HAP-1 (cell line): Measurements from ENCODE around the gene THAP7.
"Not testable (repeated sequence)": the region's sequence is repeated elsewhere in the genome, so short reads cannot be mapped to it uniquely, and the experiment has no call there.

Experiments
- DNase-seq, 2 experiments: peaks; one replicate each; pipeline ENCODE4 v3.0.0-alpha.2; 2016 to 2020; ENCODE audit warnings: low spot score in 2 of 2
- H3K27me3 ChIP-seq: fragments of 250-450 bp; sonication (Bioruptor Pico); 2 replicates; pipeline ENCODE4 v1.5.1; 2020; ENCODE audit warnings: low read depth, mild to moderate bottlenecking, moderate library complexity
- H3K36me3 ChIP-seq: fragments of 250-450 bp; sonication (Bioruptor Pico); replicated peaks from 2 replicates; pipeline ENCODE4 v1.5.1; 2020; ENCODE audit warnings: mild to moderate bottlenecking
- H3K4me1 ChIP-seq: fragments of 250-450 bp; sonication (Bioruptor Pico); 2 replicates; pipeline ENCODE4 v1.5.1; 2020; ENCODE audit warnings: mild to moderate bottlenecking
- H3K4me3 ChIP-seq: fragments of 250-450 bp; sonication (Bioruptor Pico); 2 replicates; pipeline ENCODE4 v1.5.1; 2020; ENCODE audit warnings: mild to moderate bottlenecking, moderate library complexity
- H3K9me3 ChIP-seq: fragments of 250-450 bp; sonication (Bioruptor Pico); 2 replicates; pipeline ENCODE4 v1.5.1; 2020; ENCODE audit warnings: mild to moderate bottlenecking, moderate library complexity
- in situ Hi-C: fragments of 300-500 bp; cut with MboI; formaldehyde crosslinking; loops from 3 replicates; pipeline ENCODE4 v1.14.3; 2020; ENCODE audit warnings: low sequenced_read_pairs, inconsistent platforms, mixed read lengths

THAP7 gene

DNA sequence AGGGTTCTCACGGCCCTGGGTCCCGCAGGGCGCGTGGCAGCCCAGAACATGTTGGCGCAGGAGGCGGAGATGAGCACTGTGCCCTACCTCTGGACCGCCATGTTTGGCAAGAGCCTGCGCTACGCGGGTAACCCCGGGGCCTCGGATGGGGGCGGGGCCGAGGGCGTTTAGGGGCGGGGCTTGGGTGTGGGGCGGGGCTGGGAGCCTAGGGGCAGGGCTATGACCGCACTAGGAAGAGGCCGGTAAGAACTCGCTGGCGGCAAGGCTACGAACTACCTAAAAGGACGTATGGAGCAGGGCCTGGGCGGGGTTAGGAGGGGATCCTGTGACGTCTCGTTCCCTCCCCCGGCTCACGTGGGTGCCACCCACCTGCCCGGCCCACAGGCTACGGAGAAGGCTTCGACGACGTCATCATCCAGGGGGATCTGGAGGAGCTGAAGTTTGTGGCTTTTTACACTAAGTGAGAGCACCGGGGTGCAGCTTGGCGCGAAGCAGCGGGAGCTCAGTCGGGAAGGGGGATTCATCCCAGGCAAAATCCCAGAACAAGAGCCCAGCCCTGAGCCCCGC is 22.6 kb downstream of the THAP7 start:
- no peak for DNase-seq
- no peaks in the 10 kb centered on the region for H3K27me3 ChIP-seq
- peaks cover 7% of the 10 kb centered on the region; the same call in 1 of the 2 replicates for H3K9me3 ChIP-seq
- H3K4me3 ChIP-seq: no peak overlapping the region
- peaks cover 5% of the 10 kb centered on the region for H3K36me3 ChIP-seq
- peaks cover 9% of the 10 kb centered on the region for H3K4me1 ChIP-seq
- in situ Hi-C loops: no loop called here

DNA sequence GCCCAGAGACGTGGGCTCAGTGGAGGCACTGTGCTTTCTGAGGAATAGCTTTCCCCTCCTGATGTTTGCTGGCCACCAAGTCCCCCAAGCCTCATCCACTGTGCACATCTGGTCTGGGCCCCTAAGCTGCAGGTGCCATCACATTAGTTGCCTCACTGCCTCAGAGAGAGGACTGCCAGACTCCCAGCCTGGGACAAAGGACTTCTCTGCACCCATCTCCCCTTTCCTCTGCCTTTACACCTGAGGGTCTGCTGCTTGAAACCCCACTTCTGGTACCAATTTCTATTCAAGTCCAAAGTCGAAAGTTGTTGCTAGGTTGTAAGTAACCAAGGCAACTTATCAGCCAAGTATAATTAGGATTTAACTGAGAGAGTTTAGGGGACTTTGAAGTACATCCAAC is 23.5 kb downstream of the THAP7 start:
- in situ Hi-C loops: no loop called here
- no peak for DNase-seq
- H3K27me3 ChIP-seq: no peaks in the 10 kb centered on the region

DNA sequence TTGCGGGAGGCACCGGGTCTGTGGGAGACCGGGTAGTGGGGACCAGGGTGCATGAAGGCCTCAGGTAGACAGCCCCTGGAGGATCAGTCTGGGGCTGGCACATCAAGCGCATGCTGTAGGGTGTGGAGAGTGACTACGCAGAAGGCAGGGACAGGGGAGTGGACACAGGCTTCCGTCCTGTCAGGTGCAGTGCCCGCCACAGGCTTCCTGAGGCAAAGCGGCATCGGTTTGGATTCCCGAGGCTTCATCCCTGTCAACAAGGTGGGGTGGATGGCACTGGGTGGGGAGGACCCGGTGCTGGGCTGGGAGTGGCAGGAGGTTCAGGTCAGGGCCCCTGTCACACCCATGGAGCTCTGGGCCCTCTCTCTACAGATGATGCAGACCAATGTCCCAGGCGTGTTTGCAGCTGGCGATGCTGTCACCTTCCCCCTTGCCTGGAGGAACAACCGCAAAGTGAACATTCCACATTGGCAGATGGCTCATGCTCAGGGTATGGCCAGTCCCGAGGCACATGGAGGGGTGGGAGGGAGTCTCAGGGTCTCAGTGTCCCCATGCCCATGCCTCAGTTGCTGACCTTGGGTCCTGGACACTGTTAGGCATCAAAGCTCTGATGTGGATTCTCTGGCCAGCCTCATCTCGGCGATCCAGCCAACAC is 24.3 kb downstream of the THAP7 start:
- Histone ChIP-seq H3K4me1 (peaks cover 5% of the 10 kb centered on the region), H3K4me3 (no peak overlapping the region), H3K9me3 (peaks cover 7% of the 10 kb centered on the region; the same call in 1 of the 2 replicates), H3K36me3 (no peaks in the 10 kb centered on the region; the same call in 1 of the 2 replicates), H3K27me3 (no peaks in the 10 kb centered on the region)
- in situ Hi-C loops: no loop called here
- no peak for DNase-seq

More for the DNA sequence above, 23.5 kb downstream of the THAP7 start:
- H3K9me3 ChIP-seq: peaks cover 7% of the 10 kb centered on the region; the same call in 1 of the 2 replicates
- peaks cover 9% of the 10 kb centered on the region for H3K4me1 ChIP-seq
- no peaks in the 10 kb centered on the region; the same call in 1 of the 2 replicates for H3K36me3 ChIP-seq
- H3K4me3 ChIP-seq: no peak overlapping the region

DNA sequence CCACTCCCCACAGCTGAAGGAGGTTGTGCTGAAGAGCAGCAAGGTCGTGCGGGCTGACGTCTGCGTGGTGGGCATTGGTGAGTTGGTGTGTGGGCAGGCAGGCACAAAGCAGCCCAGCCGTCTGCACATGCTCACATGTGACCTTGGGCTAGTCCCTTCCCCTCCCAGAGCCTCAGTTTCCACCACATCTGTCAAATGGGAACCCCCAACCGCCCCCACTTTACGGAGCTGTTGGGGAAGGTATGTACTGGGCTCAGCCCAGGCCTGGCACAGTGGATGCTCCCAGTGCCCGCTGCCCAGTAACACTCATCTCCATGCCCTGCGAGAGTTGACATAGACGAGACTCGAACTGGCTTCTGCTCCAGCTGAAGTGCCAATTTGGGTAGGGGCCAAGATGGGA is 24.9 kb downstream of the THAP7 start:
- DNase-seq: no peak
- Histone ChIP-seq H3K4me3 (no peak overlapping the region), H3K9me3 (peaks cover 7% of the 10 kb centered on the region; the same call in 1 of the 2 replicates), H3K27me3 (no peaks in the 10 kb centered on the region), H3K4me1 (peaks cover 5% of the 10 kb centered on the region), H3K36me3 (no peaks in the 10 kb centered on the region)
- in situ Hi-C loops: no loop called here

DNA sequence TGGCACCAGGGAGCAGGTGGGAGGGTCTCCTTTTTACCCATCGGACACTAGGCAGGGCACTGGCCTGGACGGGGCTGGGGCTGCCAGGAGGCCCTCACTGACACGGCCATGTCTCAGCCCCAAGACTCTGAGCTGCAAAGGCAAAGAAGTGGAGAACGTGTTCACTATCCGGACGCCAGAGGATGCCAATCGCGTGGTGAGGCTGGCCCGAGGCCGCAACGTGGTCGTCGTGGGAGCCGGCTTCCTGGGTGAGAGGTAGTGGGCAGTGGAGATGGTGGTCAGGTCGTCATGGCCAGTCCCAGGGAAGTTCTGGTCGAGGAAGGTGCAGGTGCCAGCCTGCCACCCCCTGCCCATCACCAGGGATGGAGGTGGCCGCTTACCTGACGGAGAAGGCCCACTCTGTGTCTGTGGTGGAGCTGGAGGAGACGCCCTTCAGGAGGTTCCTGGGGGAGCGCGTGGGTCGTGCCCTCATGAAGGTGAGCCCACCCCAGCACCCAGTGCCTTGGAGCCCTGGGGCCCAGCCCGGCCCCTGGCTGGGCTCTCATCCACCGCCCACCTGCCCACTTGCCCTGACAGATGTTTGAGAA is 25.5 kb downstream of the THAP7 start:
- in situ Hi-C loops: no loop called here
- peaks cover 4% of the 10 kb centered on the region for H3K4me1 ChIP-seq
- no peak overlapping the region for H3K4me3 ChIP-seq
- peaks cover 7% of the 10 kb centered on the region; the same call in 1 of the 2 replicates for H3K9me3 ChIP-seq
- no peak for DNase-seq
- no peaks in the 10 kb centered on the region for H3K36me3 ChIP-seq
- no peaks in the 10 kb centered on the region for H3K27me3 ChIP-seq

DNA sequence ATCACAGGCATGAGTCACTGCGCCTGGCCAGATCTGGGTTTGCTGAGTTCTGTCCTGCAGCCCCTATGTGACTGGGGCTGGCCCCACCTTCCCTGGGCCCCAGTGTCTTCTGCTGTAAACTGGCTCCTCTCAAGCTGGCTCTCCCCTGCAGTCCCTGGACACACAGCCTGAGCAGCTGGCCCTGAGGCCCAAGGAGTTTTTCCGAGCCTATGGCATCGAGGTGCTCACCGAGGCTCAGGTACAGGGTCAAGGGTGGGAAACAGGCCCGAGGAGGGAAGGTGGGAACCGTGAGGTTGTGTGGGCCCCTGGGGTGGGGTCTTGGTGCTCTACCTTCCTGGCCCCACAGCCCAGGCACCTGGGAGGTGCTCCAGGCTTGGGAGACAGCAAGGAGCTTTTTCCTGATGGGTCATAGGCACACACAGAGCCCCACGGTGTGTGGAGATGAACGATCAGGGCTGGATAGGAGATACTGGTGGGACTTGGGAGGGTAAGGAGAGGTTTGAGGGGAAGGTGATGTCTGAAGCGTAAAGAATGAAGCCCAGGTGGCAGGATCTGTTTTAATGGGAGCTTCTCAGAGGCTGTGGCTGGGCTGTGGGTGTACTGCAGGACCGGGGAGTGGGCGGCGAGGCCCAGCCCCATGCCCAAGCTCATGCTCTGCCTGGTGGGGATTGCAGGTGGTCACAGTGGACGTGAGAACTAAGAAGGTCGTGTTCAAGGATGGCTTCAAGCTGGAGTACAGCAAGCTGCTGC is 26.2 kb downstream of the THAP7 start:
- Histone ChIP-seq H3K36me3 (no peaks in the 10 kb centered on the region), H3K9me3 (peaks cover 7% of the 10 kb centered on the region; the same call in 1 of the 2 replicates), H3K4me1 (no peaks in the 10 kb centered on the region), H3K4me3 (no peak overlapping the region), H3K27me3 (no peaks in the 10 kb centered on the region)
- in situ Hi-C loops: no loop called here
- DNase-seq: no peak

DNA sequence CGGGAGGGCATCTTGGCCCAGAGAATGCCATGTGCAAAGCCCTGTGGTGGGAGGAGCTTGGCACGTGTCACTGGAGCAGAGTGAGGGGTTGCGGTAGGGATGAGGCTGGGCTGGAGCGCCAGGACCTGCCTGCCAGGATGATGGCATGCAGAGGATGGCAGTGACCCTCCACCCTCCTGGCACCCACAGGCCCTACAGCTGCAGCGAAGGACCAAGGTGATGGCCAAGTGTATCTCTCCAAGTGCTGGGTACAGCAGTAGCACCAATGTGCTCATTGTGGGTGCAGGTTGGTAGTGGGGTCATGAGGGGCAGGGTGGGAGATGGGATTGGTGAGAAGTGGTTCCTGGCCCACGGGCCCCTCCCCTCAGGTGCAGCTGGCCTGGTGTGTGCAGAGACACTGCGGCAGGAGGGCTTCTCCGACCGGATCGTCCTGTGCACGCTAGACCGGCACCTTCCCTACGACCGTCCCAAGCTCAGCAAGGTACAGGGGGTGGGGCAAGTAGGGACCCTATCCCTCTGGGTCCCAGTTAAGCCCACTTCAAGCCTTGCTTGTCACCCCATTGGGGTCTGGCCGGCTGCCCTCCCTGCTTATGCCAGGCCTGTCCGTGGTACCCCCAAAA is 27.5 kb downstream of the THAP7 start:
- no peak for DNase-seq
- no peaks in the 10 kb centered on the region for H3K4me1 ChIP-seq
- no peaks in the 10 kb centered on the region for H3K27me3 ChIP-seq
- H3K4me3 ChIP-seq: no peak overlapping the region
- H3K9me3 ChIP-seq: peaks cover 7% of the 10 kb centered on the region; the same call in 1 of the 2 replicates
- no peaks in the 10 kb centered on the region for H3K36me3 ChIP-seq
- in situ Hi-C loops: no loop called here

DNA sequence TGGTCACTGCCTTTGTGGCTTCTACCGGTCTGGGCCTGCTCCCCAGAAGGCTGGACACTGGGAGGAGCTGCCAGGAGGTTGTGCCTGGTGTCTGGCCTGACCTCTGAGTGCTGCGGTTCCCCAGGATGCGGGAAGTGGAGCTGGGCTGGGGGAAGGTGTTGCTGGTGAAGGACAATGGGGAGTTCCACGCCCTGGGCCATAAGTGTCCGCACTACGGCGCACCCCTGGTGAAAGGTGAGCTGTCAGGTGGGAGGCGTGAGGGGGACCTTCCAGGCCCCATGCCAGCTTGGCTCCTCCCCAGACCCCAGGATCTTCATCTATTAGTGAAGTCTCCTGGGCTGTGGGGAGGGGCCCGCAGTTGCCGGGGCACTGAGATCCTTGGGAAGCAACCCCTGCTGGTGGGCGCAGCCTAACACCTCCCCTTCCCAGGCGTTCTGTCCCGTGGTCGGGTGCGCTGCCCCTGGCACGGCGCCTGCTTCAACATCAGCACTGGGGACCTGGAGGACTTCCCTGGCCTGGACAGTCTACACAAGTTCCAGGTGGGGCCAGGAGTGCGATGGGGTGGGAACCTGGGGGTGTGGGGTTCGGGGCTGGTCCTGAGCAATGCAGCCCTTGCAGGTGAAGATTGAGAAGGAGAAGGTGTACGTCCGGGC is 28.2 kb downstream of the THAP7 start:
- Histone ChIP-seq H3K4me1 (no peaks in the 10 kb centered on the region), H3K9me3 (peaks cover 5% of the 10 kb centered on the region; the same call in 1 of the 2 replicates), H3K4me3 (no peak overlapping the region), H3K36me3 (no peaks in the 10 kb centered on the region), H3K27me3 (no peaks in the 10 kb centered on the region)
- in situ Hi-C loops: no loop called here
- DNase-seq: no peak

DNA sequence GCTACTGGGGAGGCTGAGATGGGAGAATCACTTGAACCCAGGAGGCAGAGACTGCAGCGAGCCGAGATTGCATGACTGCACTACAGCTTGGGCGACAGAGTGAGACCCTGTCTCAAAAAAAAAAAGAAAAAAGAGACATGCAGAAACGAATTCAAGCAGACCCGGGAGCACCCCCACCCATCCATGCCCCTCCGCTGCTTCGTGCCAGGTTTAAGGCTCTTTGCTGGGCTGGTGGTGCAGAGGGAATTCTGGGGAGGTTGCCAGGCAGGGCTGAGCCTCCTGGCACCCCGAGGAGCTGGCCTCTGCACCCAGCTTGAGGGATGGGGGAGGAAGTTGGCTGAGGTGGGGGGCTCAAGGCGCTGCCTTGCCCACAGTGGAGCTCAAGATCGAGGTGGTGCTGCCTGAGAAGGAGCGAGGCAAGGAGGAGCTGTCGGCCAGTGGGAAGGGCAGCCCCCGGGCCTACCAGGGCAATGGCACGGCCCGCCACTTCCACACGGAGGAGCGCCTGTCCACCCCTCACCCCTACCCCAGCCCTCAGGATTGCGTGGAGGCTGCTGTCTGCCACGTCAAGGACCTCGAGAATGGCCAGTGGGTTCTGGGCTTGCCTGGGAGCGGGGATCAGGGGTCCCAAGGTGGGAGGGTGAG is 28.9 kb downstream of the THAP7 start:
- in situ Hi-C loops: no loop called here
- H3K4me1 ChIP-seq: no peaks in the 10 kb centered on the region

DNA sequence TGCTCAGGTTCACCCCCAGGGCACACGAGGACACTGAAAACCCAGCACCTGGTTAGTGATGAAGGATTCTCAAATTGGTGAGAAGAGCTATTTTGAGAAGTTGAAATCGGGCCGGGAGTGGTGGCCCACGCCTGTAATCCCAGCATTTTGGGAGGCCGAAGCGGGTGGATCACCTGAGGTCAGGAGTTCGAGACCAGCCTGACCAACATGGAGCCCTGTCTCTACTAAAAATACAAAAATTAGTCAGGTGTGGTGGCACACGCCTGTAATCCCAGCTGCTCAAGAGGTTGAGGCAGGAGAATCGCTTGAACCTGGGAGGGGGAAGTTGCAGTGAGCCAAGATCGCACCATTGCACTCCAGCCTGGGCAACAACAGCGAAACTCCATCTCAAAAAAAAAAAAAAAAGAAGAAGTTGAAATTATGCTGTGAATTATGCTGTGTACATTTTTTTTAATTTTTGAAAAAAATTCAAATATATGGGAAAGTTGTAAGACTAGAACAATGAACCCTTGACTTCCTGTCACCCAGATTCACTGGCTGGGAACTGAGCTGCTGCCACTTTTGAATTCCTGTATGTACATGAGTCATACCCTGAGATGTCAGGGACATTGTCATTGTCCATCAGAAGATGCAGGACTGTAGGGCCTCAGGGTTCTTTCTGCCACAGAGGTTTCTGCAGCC is 29.8 kb downstream of the THAP7 start:
- H3K27me3 ChIP-seq, H3K9me3 ChIP-seq, H3K36me3 ChIP-seq, H3K4me3 ChIP-seq, in situ Hi-C loops, DNase-seq, H3K4me1 ChIP-seq: not testable (repeated sequence)

More for the DNA sequence above, 28.9 kb downstream of the THAP7 start:
- Histone ChIP-seq H3K9me3 (no peaks in the 10 kb centered on the region), H3K36me3 (no peaks in the 10 kb centered on the region), H3K27me3 (no peaks in the 10 kb centered on the region), H3K4me3 (no peak overlapping the region)
- no peak for DNase-seq

DNA sequence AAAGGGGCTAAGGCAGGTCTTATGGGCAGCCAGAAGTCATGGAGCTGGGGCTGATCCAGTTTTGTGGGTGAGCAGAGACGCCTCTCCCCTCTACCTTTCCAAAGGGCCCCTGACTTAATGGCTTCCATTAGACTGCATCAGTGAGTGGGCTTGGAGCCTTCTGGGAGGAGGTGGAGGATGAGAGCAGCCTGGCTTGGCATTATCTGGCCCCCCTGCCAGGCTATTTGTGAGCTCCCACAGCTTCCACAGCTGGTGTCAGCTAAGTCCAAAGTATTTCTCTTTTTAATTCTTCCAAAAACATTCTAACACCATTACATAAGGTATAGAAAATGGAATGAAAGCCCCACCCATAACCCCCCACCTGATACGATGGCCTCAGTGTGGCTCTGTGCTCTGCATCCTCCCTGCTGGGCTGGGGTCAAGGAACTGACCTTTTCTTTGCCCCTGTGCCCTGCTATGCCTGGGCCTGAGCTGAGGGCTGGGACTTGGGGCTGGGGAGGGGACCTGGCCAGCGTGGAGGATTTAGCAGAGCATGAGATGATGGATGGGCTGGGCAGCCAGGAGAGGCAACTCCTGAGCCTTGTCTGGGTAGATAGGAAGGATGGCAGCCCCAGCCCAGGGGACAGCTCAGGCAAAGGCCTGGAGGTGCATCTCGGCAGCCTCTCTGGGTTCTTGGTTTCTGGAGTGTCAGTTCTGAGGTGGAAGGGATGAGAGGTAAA is 30.8 kb downstream of the THAP7 start:
- Histone ChIP-seq H3K27me3 (no peaks in the 10 kb centered on the region), H3K4me1 (no peaks in the 10 kb centered on the region), H3K36me3 (no peaks in the 10 kb centered on the region), H3K4me3 (no peak overlapping the region), H3K9me3 (no peaks in the 10 kb centered on the region)
- DNase-seq: no peak
- in situ Hi-C loops: no loop called here
